GM19025 (cell line): Measurements from ENCODE around the gene ABCA5.

Source experiments
- ATAC-seq: cut with Tn5 transposase; IDR thresholded peaks from one replicate; pipeline ENCODE4 v1.9.1; 2021; ENCODE audit warnings: mild to moderate bottlenecking, low read depth, moderate library complexity; ENCODE audit not compliant: unreplicated experiment

ABCA5 gene

GRCh38 chr17:69269131-69269998 lies 57.6 kb downstream of the ABCA5 start:
- no peak for ATAC-seq

- ATAC-seq = no peak
Observed at GRCh38 chr17:69268543-69269014, 58.4 kb downstream of the ABCA5 start.

- ATAC-seq = no peak
Observed at GRCh38 chr17:69267219-69267618, 59.7 kb downstream of the ABCA5 start.

GRCh38 chr17:69265873-69266272 lies 61.1 kb downstream of the ABCA5 start:
- no peak for ATAC-seq

GRCh38 chr17:69254187-69254586 lies 72.7 kb downstream of the ABCA5 start:
- ATAC-seq = no peak

GRCh38 chr17:69250641-69251040 lies 76.3 kb downstream of the ABCA5 start:
- ATAC-seq = no peak

- no peak for ATAC-seq
Observed at GRCh38 chr17:69246726-69247375, 80.1 kb downstream of the ABCA5 start.

GRCh38 chr17:69246202-69246601 lies 80.7 kb downstream of the ABCA5 start:
- ATAC-seq = no peak

- ATAC-seq = no peak
Observed at GRCh38 chr17:69245617-69246016, 81.3 kb downstream of the ABCA5 start.

- ATAC-seq = no peak
Observed at GRCh38 chr17:69239611-69240600, 87.0 kb downstream of the ABCA5 start.

- no peak for ATAC-seq
Observed at GRCh38 chr17:69236946-69237345, 90.0 kb downstream of the ABCA5 start.

- no peak for ATAC-seq
Observed at GRCh38 chr17:69236464-69236863, 90.5 kb downstream of the ABCA5 start.

GRCh38 chr17:69235338-69236058 lies 91.4 kb downstream of the ABCA5 start:
- ATAC-seq = peak; percentile 83

- no peak for ATAC-seq
Observed at GRCh38 chr17:69232650-69233049, 94.3 kb downstream of the ABCA5 start.

- ATAC-seq = no peak
Observed at GRCh38 chr17:69231521-69231920, 95.4 kb downstream of the ABCA5 start.

- ATAC-seq = no peak
Observed at GRCh38 chr17:69230939-69231338, 96.0 kb downstream of the ABCA5 start.

- ATAC-seq = no peak
Observed at GRCh38 chr17:69228576-69228975, 98.4 kb downstream of the ABCA5 start, which contains the start of gene ABCA10. Gene ABCA10 (minus strand): TSS chr17:69228824. CDS start chr17:69225358, 3,466 bp downstream.

GRCh38 chr17:69228018-69228417 lies 98.9 kb downstream of the ABCA5 start:
- ATAC-seq = no peak

- no peak for ATAC-seq
Observed at GRCh38 chr17:69227541-69227940, 99.4 kb downstream of the ABCA5 start.

- ATAC-seq = no peak
Observed at GRCh38 chr17:69223809-69224208, 103.1 kb downstream of the ABCA5 start.
